Esophagus muscularis mucosa (tissue), 4 donors: ENCODE measurements around the gene RAD51B. TPM values are rescaled to one million over a fixed set of nuclear protein-coding genes. Genes with fewer than 3 reads are reported as not detected.
A peak's percentile ranks its signal among the peaks of the same experiment; 100 is the strongest.

Source experiments
- DNase-seq: peaks from one replicate; pipeline ENCODE4 v3.0.0-alpha.2; 2017; ENCODE audit errors: extremely low spot score
- H3K27ac ChIP-seq, 4 donors: fragments of 200-600 bp; sonication (generic); replicated peaks in 1 of 4; 1 replicate in 3 of 4; 2 replicates in 1 of 4; pipeline ENCODE4 v1.5.1; 2016 to 2019; ENCODE audit warnings: mild to moderate bottlenecking in 1 of 4
- H3K27me3 ChIP-seq, 4 donors: fragments of 200-600 bp; sonication (generic); one replicate each; pipeline versions ENCODE4 v1.5.1 to v1.6.0; 2016 to 2019
- H3K36me3 ChIP-seq, 4 donors: fragments of 200-600 bp; sonication (generic); one replicate each; pipeline ENCODE4 v1.5.1; 2016 to 2019
- H3K4me1 ChIP-seq, 4 donors: fragments of 200-600 bp; sonication (generic); one replicate each; pipeline ENCODE4 v1.5.1; 2016 to 2019
- H3K4me3 ChIP-seq, 4 donors: fragments of 200-600 bp; sonication (generic); 1 replicate in 2 of 4; 2 replicates in 2 of 4; pipeline ENCODE4 v1.5.1; 2016 to 2019; ENCODE audit warnings: mild to moderate bottlenecking in 4 of 4, moderate library complexity in 1 of 4
- H3K9me3 ChIP-seq, 4 donors: fragments of 200-600 bp; sonication (generic); 1 replicate in 3 of 4; 2 replicates in 1 of 4; pipeline ENCODE4 v1.5.1; 2016 to 2019
- CTCF ChIP-seq, 3 experiments: fragments of 200-600 bp in 2 of 3; fragments of 450-650 bp in 1 of 3; sonication (generic) in 2 of 3; IDR thresholded peaks; one replicate each; pipeline ENCODE4 v1.5.1; 2017 to 2019; ENCODE audit warnings: antibody characterized with exemption in 3 of 3, mild to moderate bottlenecking in 2 of 3, moderate library complexity in 1 of 3
- EP300 ChIP-seq: sonication (generic); formaldehyde crosslinking; IDR thresholded peaks from one replicate; pipeline ENCODE4 v1.6.1; 2017; ENCODE audit warnings: antibody characterized with exemption
- POLR2A ChIP-seq: fragments of 450-650 bp; IDR thresholded peaks from one replicate; pipeline ENCODE4 v1.6.1; 2017; ENCODE audit warnings: antibody characterized with exemption, moderate library complexity, mild to moderate bottlenecking, low read depth
- POLR2AphosphoS5 ChIP-seq, 2 donors: sonication (generic); formaldehyde crosslinking; IDR thresholded peaks; one replicate each; pipeline ENCODE4 v1.6.1; 2017; ENCODE audit warnings: antibody characterized with exemption in 2 of 2
- WGBS: methylation state at CpG from one replicate; pipeline ENCODE4 v1.1.5; 2018; 5-methylcytosine and 5-hydroxymethylcytosine counted together
- intact Hi-C: fragments of 100-400 bp; cut with DNase I; formaldehyde crosslinking; loops from one replicate; pipeline ENCODE4 v1.15.1; 2023
- total RNA-seq, 4 donors: library from RNA; depleted of rRNA; stranded (reverse); fragments of >200 nt; gene quantifications; one replicate each; pipeline versions ENCODE4 v1.1.0 to v1.2.1, GENCODE V29; 2016

Gene RAD51B
- total RNA-seq, 4 donors from 2014 or later: 2.8 to 11.1 (median 5.1) TPM

GRCh38 chr14:68449561-68450181 lies 630.1 kb downstream of the RAD51B start:
- 70% methylated on average over 4 of the region's 4 CpGs for whole genome bisulfite sequencing

GRCh38 chr14:68450391-68451120 lies 631.0 kb downstream of the RAD51B start:
- H3K4me1 ChIP-seq: peaks cover 3 to 58% (median 40%) of the 10 kb centered on the region in 4 donors
- intact Hi-C loops: no loop called here

More at GRCh38 chr14:68449561-68450181, 630.1 kb downstream of the RAD51B start:
- TF ChIP-seq POLR2AphosphoS5 (IDR thresholded peaks at IDR 0.05) (peak in 1 of 2 donors; percentile 25), EP300 (no peak), CTCF (IDR thresholded peaks at IDR 0.05) (no peak), POLR2A (no peak)
- no peak for DNase-seq
- H3K27me3 ChIP-seq: no peaks in the 10 kb centered on the region
- peaks cover 0 to 8% (median 1%) of the 10 kb centered on the region in 4 donors for H3K9me3 ChIP-seq
- no peaks in the 10 kb centered on the region for H3K36me3 ChIP-seq
- peak overlapping the region; percentile 47 to 69 (median 61) for H3K27ac ChIP-seq
- peaks cover 3 to 63% (median 45%) of the 10 kb centered on the region in 4 donors for H3K4me1 ChIP-seq
- H3K4me3 ChIP-seq: no peak overlapping the region
- intact Hi-C loops: no loop called here

GRCh38 chr14:68451696-68452373 lies 632.3 kb downstream of the RAD51B start:
- peak overlapping the region; percentile 50 to 69 (median 61) for H3K27ac ChIP-seq
- no peak for DNase-seq
- 83% methylated on average over 4 of the region's 4 CpGs for WGBS

More at GRCh38 chr14:68450391-68451120, 631.0 kb downstream of the RAD51B start:
- Histone ChIP-seq H3K9me3 (peaks cover 0 to 11% (median 5%) of the 10 kb centered on the region in 4 donors), H3K4me3 (no peak overlapping the region), H3K27ac (peak overlapping the region; percentile 50 to 69 (median 61)), H3K27me3 (no peaks in the 10 kb centered on the region), H3K36me3 (no peaks in the 10 kb centered on the region)
- DNase-seq: no peak
- 94% methylated on average over 11 of the region's 11 CpGs for WGBS
- TF ChIP-seq POLR2A (no peak), CTCF (IDR thresholded peaks at IDR 0.05) (no peak), POLR2AphosphoS5 (IDR thresholded peaks at IDR 0.05) (no peak), EP300 (no peak)

GRCh38 chr14:68458253-68458652 lies 638.7 kb downstream of the RAD51B start:
- peaks cover 18 to 31% (median 23%) of the 10 kb centered on the region in 4 donors for H3K4me1 ChIP-seq
- no peak overlapping the region for H3K4me3 ChIP-seq
- H3K36me3 ChIP-seq: no peaks in the 10 kb centered on the region
- no peak for TF ChIP-seq POLR2A
- TF ChIP-seq EP300: no peak
- no peak for TF ChIP-seq CTCF (IDR thresholded peaks at IDR 0.05)
- no peak for TF ChIP-seq POLR2AphosphoS5 (IDR thresholded peaks at IDR 0.05)
- H3K27ac ChIP-seq: peak overlapping the region; percentile 68 to 78 (median 74)
- intact Hi-C loops: no loop called here
- peaks cover 0 to 11% (median 5%) of the 10 kb centered on the region in 4 donors for H3K9me3 ChIP-seq
- 47% methylated on average over 1 of the region's 1 CpG for WGBS
- DNase-seq: no peak
- no peaks in the 10 kb centered on the region for H3K27me3 ChIP-seq

More at GRCh38 chr14:68451696-68452373, 632.3 kb downstream of the RAD51B start:
- Histone ChIP-seq H3K36me3 (no peaks in the 10 kb centered on the region), H3K9me3 (peaks cover 0 to 11% (median 5%) of the 10 kb centered on the region in 4 donors), H3K4me1 (peaks cover 3 to 49% (median 40%) of the 10 kb centered on the region in 4 donors), H3K27me3 (no peaks in the 10 kb centered on the region), H3K4me3 (no peak overlapping the region)
- peak; percentile 39 to 57 for TF ChIP-seq POLR2AphosphoS5 (IDR thresholded peaks at IDR 0.05)
- TF ChIP-seq EP300: no peak
- intact Hi-C loops: no loop called here
